ENCODE results near the gene ZNF426.

DNA sequence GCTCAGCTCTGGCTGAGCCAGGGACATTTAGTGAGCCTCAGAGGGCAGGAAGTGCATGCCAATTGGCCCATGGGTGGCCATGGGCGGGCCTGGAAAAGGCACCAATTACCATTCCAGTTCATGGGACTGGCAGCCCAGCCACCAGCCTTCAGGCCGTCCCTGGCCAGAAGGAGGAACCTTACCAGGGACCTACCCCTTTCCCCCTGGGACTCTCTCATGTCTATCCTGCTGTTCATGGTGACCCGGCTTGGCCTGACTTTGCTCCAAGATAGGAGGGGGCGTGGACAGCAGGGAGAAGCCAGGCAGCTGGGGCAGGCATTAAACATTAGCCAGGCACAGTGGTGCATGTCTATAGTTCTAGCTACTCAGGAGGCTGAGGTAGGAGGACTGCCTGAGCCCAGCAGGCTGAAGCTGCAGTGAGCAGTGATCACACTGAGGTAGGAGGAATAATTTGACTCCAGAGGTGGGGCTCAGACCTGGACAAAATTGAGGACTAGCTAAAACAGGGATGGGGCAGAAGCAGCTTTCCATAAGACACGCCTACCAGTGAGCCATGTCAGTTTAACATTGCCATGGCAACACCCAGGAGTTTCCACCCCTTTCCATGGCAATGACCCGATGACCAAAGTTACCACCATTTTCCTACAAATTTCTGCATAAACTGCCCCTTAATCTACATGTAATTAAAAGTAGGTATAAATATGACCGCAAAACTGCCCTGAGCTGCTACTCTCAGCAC, 14.3 kb upstream of the ZNF426 start:
- TF ChIP-seq POLR2A (IDR thresholded peaks at IDR 0.05) (no peak), POLR2AphosphoS5 (IDR thresholded peaks at IDR 0.05) (no peak)
- TF ChIP-seq, protein P1, sequence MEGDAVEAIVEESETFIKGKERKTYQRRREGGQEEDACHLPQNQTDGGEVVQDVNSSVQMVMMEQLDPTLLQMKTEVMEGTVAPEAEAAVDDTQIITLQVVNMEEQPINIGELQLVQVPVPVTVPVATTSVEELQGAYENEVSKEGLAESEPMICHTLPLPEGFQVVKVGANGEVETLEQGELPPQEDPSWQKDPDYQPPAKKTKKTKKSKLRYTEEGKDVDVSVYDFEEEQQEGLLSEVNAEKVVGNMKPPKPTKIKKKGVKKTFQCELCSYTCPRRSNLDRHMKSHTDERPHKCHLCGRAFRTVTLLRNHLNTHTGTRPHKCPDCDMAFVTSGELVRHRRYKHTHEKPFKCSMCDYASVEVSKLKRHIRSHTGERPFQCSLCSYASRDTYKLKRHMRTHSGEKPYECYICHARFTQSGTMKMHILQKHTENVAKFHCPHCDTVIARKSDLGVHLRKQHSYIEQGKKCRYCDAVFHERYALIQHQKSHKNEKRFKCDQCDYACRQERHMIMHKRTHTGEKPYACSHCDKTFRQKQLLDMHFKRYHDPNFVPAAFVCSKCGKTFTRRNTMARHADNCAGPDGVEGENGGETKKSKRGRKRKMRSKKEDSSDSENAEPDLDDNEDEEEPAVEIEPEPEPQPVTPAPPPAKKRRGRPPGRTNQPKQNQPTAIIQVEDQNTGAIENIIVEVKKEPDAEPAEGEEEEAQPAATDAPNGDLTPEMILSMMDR (IDR thresholded peaks at IDR 0.05 in 8 of 11, conservative IDR thresholded peaks at IDR 0.05 in 3 of 11) = no peak
